NCI-H2196 treated with DMSO at 0.1 percent for 48 hours (cell line): ENCODE measurements around the gene MAGED4B.
"Not testable (repeated sequence)": the region's sequence is repeated elsewhere in the genome, so short reads cannot be mapped to it uniquely, and the experiment has no call there.

ENCODE experiments used
- DNase-seq: peaks from one replicate; lab custom pipeline; 2025; ENCODE audit not compliant: unreplicated experiment; lab: John Stamatoyannopoulos, UW

MAGED4B gene, protein sequence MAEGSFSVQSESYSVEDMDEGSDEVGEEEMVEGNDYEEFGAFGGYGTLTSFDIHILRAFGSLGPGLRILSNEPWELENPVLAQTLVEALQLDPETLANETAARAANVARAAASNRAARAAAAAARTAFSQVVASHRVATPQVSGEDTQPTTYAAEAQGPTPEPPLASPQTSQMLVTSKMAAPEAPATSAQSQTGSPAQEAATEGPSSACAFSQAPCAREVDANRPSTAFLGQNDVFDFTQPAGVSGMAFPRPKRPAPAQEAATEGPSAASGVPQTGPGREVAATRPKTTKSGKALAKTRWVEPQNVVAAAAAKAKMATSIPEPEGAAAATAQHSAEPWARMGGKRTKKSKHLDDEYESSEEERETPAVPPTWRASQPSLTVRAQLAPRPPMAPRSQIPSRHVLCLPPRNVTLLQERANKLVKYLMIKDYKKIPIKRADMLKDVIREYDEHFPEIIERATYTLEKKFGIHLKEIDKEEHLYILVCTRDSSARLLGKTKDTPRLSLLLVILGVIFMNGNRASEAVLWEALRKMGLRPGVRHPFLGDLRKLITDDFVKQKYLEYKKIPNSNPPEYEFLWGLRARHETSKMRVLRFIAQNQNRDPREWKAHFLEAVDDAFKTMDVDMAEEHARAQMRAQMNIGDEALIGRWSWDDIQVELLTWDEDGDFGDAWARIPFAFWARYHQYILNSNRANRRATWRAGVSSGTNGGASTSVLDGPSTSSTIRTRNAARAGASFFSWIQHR

DNA sequence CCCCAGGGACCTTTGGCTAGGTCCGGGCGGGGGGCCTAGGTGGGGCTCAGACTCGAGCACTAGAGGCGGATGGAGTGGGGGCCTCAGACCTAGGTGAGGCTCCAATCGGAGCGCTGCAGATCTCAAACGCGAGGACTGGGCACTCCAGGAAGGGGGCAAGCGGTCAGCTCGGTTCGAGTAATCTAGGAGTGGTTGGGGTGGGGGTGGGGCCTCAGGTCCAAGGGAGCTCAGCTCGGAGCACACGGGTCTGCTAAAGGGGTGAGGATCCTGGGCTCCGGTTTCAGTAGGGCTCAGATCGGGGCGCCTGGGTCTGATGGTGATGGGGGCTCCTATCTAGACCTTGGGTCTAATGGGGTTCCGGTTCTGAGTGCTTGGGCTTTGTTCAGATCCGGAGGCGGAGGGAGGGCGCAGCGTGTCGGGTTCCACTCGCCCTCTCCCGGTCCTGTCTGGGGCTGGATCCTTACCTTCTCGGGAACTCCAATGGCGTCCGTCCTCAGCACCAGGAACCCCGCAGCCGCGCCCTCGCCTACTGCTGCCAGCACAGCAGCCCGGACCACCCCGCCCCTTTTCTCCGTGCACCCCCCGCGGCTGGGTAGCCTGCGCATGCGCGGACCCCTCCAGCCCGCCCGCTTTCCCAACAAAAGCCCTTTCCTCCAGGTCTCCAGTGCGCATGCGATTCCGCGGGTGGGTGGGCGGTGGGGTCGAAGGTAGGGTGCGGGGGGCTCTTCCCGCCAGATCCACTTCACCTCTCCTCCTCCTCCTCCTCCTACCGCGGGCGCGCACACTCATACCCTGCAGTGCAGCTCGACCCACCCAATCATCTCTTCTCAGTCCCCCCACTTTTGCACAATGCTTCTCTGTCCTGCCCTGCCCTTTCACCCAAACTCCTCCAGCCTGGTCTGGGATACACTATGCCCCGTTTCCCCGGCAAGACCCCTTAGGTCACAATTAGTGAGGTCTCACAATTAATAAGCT, at the start of gene MAGED4B:
MAGED4B (minus strand) TSS at position 518 of the 975 bp plus-strand sequence. CDS start 1,011 bp downstream, outside the sequence.
- not testable (repeated sequence) for DNase-seq

DNA sequence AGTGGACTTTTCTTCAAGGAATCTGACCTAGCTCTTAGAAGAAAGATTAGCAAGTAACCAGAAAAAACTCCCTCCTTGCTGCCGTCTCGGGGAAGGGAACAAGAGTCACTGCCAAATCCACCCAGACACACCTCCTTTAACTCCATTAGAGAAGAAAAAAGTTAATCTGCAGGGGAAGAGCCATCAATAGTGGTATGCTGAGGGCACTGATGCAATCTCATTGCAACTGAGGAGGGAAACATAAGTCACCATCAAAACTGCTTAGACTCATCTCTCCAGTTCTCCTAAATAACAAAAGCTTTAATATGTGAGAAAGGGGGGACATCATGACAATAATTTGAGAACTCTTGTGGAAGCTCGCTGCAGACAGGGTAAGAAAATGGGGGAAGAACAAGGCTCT, 49.3 kb upstream of the MAGED4B start:
- DNase-seq, result no peak

DNA sequence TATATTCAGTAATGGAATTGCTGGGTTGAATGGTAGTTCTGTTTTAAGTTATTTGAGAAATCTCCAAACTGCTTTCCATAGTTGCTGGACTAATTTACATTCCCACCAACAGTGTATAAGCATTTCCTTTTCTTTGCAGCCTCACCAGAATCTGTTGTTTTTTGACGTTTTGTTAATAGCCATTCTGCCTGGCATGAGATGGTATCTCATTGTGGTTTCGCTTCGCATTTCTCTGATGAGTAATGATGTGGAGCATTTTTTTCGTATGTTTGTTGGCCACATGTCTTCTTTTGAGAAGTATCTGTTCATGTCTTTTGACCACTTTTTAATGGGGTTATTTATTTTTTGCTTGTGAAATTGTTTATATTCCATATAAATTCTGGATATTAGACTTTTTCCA, 13.6 kb upstream of the MAGED4B start:
- no peak for DNase-seq

DNA sequence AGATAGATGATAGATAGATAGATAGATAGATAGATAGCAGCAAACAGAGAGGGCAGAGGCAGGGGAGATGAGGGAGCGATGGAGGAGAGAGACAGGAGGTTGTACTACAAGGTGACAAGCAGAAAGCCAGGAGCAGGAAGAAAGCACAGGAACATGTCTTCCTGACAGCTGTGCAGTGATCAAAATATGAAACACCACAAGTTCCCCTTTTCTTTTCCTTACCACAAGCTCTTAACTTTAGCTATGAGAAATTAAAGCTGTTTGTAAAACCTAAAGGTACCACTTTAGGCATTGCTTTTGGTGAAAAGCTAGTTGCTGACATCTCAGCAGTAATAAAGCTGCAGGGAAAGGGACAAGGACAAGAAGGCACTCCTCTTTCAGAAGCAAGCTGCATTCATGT, 9.1 kb upstream of the MAGED4B start:
- no peak for DNase-seq

DNA sequence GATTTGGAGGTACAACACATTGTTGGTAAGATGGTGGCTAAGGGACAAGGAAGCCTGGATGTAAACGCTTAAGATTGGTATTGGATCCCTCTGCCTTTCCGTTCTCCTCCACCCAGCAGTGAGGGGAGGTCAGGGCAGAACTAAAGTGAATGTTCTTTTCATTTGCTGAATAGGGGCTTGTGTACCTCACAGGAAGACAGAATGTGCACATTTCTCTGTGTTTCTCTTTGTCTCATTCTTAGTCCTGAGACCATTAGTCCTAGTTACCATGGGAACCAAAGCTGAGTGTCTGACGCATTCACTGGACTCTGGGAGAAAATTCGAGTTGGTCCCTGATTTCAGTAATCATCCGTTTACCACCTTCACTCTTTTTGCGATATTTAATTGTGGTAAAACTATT, 26.7 kb downstream of the MAGED4B start:
- DNase-seq, result not testable (repeated sequence)

DNA sequence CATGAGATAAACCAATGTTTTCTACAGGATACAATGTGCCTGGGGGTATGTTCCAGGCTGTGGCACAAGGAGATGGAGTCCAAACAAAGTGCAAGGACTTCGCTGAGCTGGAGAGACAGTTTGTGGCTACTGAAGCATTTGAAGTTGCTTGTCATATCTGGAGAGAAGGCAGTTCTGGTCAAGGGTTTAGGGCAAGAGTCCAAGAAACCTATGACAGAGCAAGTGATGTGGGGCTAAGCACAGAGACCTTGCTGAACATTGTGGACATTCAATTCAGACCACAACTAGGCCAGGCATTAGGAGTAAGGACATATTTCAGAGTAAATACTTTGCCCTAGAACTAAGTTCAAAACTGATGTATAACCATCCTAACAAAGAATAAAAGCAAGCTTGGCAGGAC, 34.8 kb downstream of the MAGED4B start:
- DNase-seq, result no peak

DNA sequence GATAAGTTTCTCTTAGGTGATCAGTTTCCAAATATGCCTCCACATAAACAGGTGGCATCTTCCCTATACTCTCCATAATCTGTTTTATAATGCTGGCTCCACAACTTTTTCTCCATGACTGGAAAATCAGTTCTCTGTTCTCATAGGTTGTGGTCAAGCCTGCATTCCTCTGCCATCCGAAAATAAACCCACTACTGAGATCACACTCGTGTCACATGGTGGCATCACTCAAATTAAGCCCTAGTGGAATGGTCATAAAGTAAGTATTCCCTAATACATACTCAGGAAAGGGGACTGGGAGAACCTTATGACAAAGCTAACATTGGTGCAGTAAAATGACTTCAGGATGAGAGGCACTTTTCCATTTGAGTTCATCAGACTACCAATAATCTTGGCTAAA, 37.6 kb downstream of the MAGED4B start:
- DNase-seq, result no peak

DNA sequence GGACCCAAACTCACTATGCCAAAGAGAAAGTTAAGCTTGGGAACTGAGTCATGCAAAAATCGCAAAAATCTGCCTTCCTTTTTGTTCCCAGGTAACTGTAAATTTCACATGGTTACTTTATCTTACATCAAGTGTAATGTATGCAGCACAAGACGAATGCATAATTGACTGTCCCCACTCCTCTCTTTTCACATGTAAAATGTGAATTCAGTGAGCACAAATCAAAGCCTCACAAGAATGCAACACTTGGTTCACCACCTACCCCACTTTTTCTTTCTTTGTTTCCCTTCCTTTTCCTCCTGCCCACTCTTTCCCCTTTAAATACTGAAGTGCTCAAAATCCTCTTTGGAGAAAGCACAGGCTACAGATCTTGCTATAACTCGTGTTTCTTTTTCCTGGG, 53.2 kb downstream of the MAGED4B start:
- DNase-seq, result no peak
